ENCODE data around the gene STK32C. TPM values are rescaled to one million over a fixed set of nuclear protein-coding genes. Genes with fewer than 3 reads are reported as not detected.
A peak's percentile ranks its signal among the peaks of the same experiment; 100 is the strongest.
"Not testable (repeated sequence)": the region's sequence is repeated elsewhere in the genome, so short reads cannot be mapped to it uniquely, and the experiment has no call there.

Gene STK32C
- total and polyA plus RNA-seq, 7 donors, result 3.6 to 11.7 (median 6.6) TPM

- Histone ChIP-seq H3K36me3 (ENCODE audit: insufficient read depth in 1 of 2, low read depth in 1 of 2) (no peaks in the 10 kb centered on the region), H3K4me1 (no peaks in the 10 kb centered on the region), H3K27me3 (ENCODE audit: insufficient read depth in 3 of 3, low read length in 2 of 3) (no peaks in the 10 kb centered on the region), H3K27ac (no peak overlapping the region), H3K9me3 (no peaks in the 10 kb centered on the region), H3K4me3 (no peak overlapping the region)
- WGBS, 3 donors, result 82 to 87% (median 82%) methylated on average over 15 to 20 of the region's 20 CpGs
- DNase-seq, result no peak
- TF ChIP-seq, protein P1, sequence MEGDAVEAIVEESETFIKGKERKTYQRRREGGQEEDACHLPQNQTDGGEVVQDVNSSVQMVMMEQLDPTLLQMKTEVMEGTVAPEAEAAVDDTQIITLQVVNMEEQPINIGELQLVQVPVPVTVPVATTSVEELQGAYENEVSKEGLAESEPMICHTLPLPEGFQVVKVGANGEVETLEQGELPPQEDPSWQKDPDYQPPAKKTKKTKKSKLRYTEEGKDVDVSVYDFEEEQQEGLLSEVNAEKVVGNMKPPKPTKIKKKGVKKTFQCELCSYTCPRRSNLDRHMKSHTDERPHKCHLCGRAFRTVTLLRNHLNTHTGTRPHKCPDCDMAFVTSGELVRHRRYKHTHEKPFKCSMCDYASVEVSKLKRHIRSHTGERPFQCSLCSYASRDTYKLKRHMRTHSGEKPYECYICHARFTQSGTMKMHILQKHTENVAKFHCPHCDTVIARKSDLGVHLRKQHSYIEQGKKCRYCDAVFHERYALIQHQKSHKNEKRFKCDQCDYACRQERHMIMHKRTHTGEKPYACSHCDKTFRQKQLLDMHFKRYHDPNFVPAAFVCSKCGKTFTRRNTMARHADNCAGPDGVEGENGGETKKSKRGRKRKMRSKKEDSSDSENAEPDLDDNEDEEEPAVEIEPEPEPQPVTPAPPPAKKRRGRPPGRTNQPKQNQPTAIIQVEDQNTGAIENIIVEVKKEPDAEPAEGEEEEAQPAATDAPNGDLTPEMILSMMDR (IDR thresholded peaks at IDR 0.05), result no peak
- no peak for ATAC-seq
- intact Hi-C loops (cut with DNase I), result loop anchor here (5.0 kb wide), 1 partner anchor 228 kb away; no protein-coding TSS in a partner anchor
Measured at GRCh38 chr10:132224343-132225072, 83.2 kb downstream of the STK32C start.

DNA sequence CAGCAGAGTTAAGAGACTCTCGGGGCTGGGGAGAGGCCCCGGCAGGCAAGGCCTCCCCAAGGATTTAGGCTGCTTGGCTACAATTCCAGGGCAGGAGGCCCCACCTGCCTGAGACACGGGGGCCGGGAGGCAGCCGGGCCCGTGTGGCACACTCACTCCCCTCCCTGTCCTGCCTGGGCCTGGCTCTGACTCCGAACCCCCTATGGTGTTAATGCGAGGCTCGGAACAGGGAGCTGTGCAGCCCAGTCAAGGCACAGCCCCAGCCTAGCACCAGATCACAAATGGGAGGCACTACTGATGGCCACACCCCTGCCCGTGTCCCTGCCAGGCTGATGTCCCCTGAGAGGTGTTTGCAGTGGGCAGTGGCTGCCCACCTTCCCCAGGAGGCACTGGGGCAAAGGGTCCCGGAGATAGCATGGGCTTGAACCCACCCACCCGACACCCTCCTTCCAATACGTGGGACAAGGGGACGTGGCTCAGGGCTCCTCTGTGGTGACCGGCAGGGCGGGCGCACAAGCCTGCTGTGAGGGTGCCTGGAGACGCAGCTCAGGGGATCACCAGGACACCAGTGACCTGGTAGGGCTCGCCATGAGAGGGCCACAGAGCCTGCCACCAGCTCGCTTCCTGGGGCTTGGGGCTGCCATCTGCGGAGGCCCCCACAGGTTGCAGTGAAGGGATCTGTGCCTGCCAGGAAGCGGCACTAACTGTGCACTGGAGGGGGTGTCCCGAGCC, 84.0 kb downstream of the STK32C start:
- intact Hi-C loops (cut with DNase I), result loop anchor here (1.0 to 5.0 kb wide), 3 partner anchors 130 to 229 kb away; no protein-coding TSS in a partner anchor
- Histone ChIP-seq H3K4me1 (no peaks in the 10 kb centered on the region), H3K27ac (no peak overlapping the region), H3K36me3 (ENCODE audit: insufficient read depth in 1 of 2, low read depth in 1 of 2) (no peaks in the 10 kb centered on the region), H3K4me3 (no peak overlapping the region), H3K27me3 (ENCODE audit: insufficient read depth in 3 of 3, low read length in 2 of 3) (no peaks in the 10 kb centered on the region), H3K9me3 (no peaks in the 10 kb centered on the region)
- 85 to 90% (median 86%) methylated on average over 22 to 23 of the region's 23 CpGs for WGBS, 3 donors
- peak in 2 of 4 donors; percentile 7 to 19 for ATAC-seq
- TF ChIP-seq, protein P1 (IDR thresholded peaks at IDR 0.05), result no peak
- no peak for DNase-seq

DNA sequence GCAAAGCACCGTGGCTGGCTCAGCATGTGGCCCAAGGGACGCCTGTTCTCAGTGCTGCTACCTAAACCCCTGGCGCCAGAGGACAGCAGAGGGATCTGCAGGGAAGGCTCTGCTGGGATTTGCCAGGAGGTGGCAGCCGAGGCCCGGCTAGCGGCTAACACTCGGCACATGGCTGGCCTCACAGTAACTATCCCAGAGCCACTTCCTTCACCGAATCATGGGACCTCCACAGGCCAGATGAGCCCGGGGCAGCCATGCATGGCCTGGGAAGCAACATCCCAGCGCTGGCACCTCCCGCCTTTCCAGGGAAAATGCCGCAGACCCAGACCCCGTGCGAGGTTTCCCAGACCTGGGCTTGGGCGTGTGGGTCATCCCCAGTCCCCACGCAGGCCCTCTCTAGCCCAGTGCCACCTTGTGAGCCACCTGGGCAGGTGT, 84.6 kb downstream of the STK32C start:
- Histone ChIP-seq H3K36me3 (ENCODE audit: insufficient read depth in 1 of 2, low read depth in 1 of 2) (no peaks in the 10 kb centered on the region), H3K4me1 (no peaks in the 10 kb centered on the region)
- intact Hi-C loops (cut with DNase I), result loop anchor here (1.0 to 5.0 kb wide), 3 partner anchors 130 to 229 kb away; no protein-coding TSS in a partner anchor

GRCh38 chr10:132222726-132223125, 85.0 kb downstream of the STK32C start:
- 67 to 74% (median 72%) methylated on average over 20 to 21 of the region's 21 CpGs for WGBS, 3 donors
- DNase-seq (no peak), ATAC-seq (peak in 1 of 4 donors; percentile 6)
- Histone ChIP-seq H3K36me3 (ENCODE audit: insufficient read depth in 1 of 2, low read depth in 1 of 2) (no peaks in the 10 kb centered on the region), H3K27ac (no peak overlapping the region), H3K4me1 (no peaks in the 10 kb centered on the region), H3K9me3 (no peaks in the 10 kb centered on the region), H3K27me3 (ENCODE audit: insufficient read depth in 3 of 3, low read length in 2 of 3) (no peaks in the 10 kb centered on the region), H3K4me3 (no peak overlapping the region)
- TF ChIP-seq, protein P1 (IDR thresholded peaks at IDR 0.05), result no peak
- intact Hi-C loops (cut with DNase I), result loop anchor here (1.0 to 5.0 kb wide), 3 partner anchors 131 to 230 kb away; no protein-coding TSS in a partner anchor

More for the DNA sequence above, 84.6 kb downstream of the STK32C start:
- Histone ChIP-seq H3K27ac (no peak overlapping the region), H3K4me3 (no peak overlapping the region), H3K27me3 (ENCODE audit: insufficient read depth in 3 of 3, low read length in 2 of 3) (no peaks in the 10 kb centered on the region), H3K9me3 (no peaks in the 10 kb centered on the region)
- peak; percentile 81 to 88 for DNase-seq
- TF ChIP-seq, protein P1 (IDR thresholded peaks at IDR 0.05), result peak; percentile 91
- whole genome bisulfite sequencing, 3 donors, result 31 to 43% (median 33%) methylated on average over 16 of the region's 16 CpGs
- ATAC-seq, result peak; percentile 94 to 98 (median 96)

GRCh38 chr10:132220996-132221395, 86.8 kb downstream of the STK32C start:
- H3K27ac ChIP-seq; H3K27me3 ChIP-seq (ENCODE audit: insufficient read depth in 3 of 3, low read length in 2 of 3); H3K4me3 ChIP-seq; ATAC-seq; H3K9me3 ChIP-seq; H3K4me1 ChIP-seq; H3K36me3 ChIP-seq (ENCODE audit: insufficient read depth in 1 of 2, low read depth in 1 of 2); DNase-seq: not testable (repeated sequence)
- 91 to 94% (median 92%) methylated on average over 18 of the region's 18 CpGs for WGBS, 3 donors
- intact Hi-C loops (cut with DNase I), result loop anchor here (5.0 kb wide), 1 partner anchor 231 kb away; no protein-coding TSS in a partner anchor
